ENCODE results near the gene PASD1.
"Not testable (repeated sequence)": the region's sequence is repeated elsewhere in the genome, so short reads cannot be mapped to it uniquely, and the experiment has no call there.

Gene PASD1

GRCh38 chrX:151563449-151563848, at the start of gene PASD1:
Gene PASD1, plus strand, starts transcription at chrX:151563675. Its CDS starts 37,879 bp downstream, at chrX:151601554.
- DNase-seq: no peak

DNA sequence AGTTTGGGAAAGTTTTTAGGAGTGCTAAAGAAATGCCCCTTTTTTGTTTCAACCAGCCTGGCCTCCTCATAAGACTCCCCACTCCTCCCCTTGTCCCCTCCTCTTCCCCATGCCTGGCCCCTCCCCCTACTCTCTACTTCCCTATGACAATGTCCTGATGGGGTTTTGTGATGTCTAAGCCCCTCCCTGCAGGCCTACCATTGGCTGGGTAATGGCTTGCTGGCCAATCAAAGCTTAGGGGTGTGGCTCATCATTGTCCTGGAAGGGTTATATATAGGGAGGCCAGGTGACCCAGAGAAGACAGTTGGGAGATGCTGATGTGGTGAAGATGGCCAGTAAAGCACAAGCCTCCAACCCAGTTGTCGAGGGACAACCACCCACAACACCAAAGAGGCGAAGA, 48.2 kb upstream of the PASD1 start:
- no peak for DNase-seq

- no peak for DNase-seq
Observed at GRCh38 chrX:151516538-151517187, 46.8 kb upstream of the PASD1 start.

DNA sequence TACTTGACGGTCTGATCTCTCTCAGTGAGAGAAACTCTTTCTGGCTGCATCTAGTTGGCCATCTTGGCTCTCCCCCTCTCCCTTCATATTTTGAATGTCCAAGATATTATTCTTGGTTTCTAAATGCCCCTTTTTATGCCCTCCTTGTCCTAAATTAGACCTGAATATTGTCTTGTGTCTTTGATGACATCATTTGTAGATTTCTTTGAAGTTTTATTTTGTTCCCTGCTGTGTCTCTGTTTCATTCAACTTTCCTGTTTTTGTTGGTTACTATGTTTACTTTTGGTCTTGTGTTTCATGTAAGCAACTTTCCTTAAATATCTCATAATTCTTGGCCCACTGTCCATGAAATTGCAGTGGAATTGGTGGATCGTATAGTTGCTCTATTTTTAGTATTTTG, 46.1 kb upstream of the PASD1 start:
- DNase-seq: no peak

GRCh38 chrX:151523351-151523750, 40.1 kb upstream of the PASD1 start:
- DNase-seq: no peak

DNA sequence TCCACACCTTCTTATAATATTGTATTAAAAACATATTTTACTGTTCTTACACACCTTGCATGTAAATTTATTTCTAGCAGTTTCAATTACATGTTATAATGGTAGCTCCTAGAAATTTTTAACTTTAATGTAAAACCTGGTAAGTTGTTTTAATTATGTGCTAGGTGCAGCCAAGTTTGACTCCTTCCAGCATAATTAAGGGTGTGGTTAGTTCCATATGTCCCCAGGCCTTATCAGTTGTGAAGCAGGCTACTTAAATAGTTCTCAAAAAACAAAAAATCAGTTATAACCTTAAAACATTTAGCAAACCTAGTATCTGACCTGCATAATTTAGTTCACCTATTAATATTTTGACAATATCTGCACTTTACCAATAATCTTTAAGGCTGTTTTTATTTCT, 26.9 kb upstream of the PASD1 start:
- DNase-seq: no peak

- DNase-seq: no peak
Observed at GRCh38 chrX:151537572-151537971, 25.9 kb upstream of the PASD1 start.

DNA sequence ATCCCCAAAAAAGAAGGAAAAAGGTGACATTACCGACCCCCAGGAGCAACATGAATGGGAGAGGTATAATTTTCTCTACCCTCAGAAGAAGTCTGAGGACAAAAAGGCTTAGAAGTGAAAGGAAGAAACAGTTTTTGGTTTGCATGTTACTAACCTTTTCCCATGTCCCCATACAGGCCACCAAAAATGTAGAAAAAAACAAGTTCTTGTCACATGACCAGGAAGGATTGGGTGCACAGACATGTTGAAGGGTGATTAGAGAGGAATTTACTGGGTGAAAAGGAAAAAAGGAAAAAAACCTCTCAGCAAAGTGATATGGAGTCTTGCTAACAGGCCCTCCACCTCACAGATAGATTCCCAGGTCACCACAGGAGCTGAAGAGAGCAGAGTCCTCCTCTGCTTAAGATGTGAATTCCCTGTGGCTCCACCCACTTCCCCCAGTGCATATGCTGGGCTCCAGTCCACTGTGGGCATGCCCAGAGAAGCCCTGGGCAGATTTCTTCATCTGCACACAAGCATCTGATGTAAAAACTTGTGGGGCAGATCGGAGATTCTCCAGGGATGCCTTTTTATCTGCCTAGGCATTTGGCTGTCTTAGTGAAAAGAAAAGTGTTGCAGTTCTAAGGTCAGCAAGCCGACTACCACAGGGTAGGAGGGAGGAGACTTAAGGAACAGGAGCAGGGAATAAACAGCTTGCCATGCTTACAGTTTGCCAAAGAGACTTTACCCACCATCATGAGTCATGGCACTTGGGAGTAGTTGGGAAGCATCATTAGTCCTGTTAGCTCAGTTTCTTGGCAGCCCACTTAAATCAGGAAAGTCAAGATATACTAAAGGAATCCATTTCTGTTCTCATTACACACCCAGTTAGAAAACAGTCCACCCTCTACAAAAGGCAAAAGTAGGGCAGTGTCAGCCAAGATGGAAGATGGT, 25.0 kb upstream of the PASD1 start:
- no peak for DNase-seq

GRCh38 chrX:151543706-151544105, 19.8 kb upstream of the PASD1 start:
- DNase-seq: no peak

DNA sequence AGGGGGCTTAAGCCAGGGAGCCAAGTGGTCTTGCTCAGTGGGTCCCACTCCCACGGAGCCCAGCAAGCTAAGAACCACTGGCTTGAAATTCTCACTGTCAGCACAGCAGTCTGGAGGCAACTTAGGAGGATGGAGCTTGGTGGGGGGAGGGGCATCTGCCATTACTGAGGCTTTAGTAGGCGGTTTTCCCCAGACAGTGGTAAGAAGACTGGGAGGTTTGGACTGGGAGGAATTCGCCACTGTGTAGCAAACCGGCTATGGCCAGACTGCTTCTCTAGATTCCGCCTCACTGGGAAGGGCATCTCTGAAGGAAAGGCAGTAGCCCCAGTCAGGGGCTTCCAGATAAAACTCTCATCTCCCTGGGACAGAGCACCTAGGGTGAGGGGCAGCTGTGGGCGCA, 17.2 kb upstream of the PASD1 start:
- DNase-seq: not testable (repeated sequence)

DNA sequence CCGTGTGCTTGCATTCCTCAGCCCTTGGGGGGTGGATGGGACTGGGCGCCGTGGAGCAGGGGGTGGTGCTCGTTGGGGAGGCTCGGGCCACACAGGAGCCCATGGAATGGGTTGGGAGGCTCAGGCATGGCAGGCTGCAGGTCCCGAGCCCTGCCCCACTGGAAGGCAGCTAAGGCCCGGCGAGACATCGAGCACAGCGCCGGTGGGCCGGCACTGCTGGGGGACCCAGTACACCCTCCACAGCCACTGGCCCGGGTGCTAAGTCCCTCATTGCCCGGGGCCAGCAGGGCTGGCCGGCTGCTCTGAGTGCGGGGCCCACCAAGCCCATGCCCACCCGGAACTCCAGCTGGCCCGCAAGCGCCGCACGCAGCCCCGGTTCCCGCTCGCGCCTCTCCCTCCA, 12.3 kb upstream of the PASD1 start:
- not testable (repeated sequence) for DNase-seq

DNA sequence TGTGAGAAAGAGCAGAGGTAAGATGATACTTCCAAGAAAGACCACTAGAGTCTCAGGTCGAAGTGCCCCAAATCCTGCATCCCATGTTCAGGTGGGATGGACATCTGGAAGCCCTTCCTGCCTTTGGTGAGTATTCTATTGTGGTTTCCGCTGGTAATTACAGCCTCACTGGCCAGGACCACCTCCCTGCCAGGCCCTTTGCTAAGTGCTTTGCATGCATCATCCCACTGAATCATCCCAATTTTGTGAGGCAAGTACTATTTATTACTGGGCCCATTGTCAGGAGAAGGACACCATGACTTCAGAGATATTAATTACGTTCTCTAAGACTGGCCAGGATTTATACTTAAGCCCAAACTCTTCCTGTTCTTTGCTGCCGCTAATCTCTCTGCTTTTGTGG, 10.7 kb upstream of the PASD1 start:
- no peak for DNase-seq

DNA sequence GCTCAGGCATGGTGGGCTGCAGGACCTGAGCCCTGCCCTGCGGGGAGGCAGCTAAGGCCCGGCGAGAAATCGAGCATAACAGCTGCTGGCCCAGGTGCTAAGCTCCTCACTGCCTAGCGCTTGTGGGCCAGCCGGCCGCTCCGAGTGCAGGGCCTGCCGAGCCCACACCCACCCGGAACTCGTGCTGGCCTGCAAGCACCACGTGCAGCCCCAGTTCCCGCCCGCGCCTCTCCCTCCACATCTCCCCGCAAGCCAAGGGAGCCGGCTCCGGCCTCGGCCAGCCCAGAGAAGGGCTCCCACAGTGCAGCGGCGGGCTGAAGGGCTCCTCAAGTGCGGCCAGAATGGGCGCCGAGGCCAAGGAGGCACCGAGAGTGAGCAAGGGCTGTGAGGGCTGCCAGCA, 8.2 kb upstream of the PASD1 start:
- DNase-seq: not testable (repeated sequence)

GRCh38 chrX:151562485-151562884, 990 bp upstream of the PASD1 start:
- DNase-seq: not testable (repeated sequence)

DNA sequence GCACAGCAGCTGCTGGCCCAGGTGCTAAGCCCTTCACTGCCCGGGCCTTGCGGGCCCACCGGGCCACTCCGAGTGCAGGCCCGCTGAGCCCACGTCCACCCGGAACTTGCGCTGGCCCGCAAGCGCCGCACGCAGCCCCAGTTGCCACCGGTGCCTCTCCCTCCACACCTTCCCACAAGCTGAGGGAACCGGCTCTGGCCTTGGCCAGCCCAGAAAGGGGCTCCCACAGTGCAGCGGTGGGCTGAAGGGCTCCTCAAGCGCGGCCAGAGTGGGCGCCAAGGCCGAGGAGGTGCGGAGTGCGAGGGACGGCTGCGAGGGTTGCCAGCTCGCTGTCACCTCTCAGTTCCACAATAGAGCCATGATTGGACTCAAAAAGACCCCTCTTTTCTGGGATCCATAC, 472 bp upstream of the PASD1 start:
- not testable (repeated sequence) for DNase-seq

DNA sequence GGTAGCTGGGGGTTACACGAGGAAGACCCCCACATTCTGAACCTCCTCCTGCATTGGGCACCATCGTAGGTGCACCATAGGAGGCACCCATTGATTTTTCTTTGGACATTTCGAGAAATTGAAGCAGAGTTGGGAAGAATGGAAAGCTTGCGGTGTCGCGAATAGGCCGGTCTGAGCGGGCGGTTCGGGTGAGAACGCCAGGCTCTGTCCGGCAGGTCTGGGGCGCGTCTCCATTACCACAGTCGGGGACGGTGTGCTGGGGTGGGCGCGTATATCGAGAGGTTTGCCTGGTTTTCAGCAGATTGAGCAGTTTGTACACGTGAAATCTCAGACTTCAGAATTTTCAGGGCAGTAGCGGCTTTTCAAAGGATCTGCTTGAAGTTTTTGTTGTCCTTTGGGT, 560 bp downstream of the PASD1 start:
- DNase-seq: no peak

DNA sequence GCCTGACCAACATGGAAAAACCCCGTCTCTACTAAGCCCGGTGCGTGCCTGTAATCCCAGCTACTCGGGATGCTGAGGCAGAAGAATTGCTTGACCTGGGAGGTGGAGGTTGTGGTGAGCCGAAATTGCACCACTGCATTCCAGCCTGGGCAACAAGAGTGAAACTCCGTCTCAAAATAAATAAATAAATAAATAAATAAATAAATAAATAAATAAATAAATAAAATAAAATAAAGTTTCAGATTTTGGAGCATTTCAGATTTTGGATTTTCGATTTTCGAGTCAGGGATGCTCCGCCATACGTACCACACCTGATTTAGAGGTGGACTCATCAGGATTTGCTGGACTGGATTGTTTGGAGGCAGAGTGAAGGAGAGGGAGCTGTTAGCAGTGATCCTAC, 3.4 kb downstream of the PASD1 start:
- DNase-seq: not testable (repeated sequence)

DNA sequence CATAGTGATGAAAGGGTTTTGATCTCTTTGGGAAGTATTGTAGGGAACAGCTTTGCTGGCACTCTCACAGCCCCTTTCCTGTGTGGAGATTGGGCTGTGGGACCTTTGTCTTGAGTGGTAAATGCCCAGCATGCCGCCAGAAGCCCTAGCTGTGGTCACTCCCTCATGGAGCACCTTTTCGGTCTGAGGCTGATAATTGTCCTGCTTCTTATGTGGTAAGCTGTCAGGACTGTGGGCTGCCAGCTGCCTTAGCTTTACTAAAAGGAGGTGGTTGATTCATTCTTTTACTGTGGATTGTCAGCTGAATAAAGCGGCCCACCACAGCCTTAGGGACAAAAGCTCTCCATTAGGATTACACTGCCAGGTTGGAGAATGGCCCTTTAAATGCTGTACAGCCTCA, 7.1 kb downstream of the PASD1 start:
- no peak for DNase-seq

DNA sequence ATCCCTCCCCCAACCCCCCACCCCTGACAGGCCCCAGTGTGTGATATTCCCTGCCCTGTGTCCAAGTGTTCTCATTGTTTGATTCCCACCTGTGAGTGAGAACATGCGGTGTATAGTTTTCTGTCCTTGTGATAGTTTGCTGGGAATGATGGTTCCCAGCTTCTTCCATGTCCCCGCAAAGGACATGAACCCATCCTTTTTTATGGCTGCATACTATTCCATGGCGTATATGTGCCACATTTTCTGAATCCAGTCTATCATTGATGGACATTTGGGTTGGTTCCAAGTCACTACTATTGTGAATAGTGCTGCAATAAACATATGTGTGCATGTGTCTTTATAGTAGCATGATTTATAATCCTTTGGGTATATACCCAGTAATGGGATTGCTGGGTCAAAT, 29.9 kb downstream of the PASD1 start:
- DNase-seq: not testable (repeated sequence)

- no peak for DNase-seq
Observed at GRCh38 chrX:151596282-151596681, 32.8 kb downstream of the PASD1 start.

- no peak for DNase-seq
Observed at GRCh38 chrX:151604931-151605330, 41.5 kb downstream of the PASD1 start.

DNA sequence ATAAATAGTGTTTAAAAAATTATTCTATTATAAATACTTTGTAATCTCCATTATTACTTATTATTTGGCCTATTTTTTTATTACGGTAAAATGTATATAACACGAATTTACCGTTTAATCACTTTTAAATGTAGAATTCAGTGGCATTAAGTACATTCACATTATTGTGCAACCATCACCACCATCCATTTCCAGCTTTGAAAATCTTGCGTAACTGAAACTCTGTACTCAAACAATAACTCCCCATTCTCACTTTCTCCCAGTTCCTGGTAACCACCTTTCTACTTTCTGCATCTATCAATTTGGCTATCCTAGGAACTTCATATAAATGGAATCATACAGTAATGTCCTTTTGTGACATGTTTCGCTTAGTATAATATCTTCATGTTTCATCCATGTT, 45.7 kb downstream of the PASD1 start:
- DNase-seq: no peak

DNA sequence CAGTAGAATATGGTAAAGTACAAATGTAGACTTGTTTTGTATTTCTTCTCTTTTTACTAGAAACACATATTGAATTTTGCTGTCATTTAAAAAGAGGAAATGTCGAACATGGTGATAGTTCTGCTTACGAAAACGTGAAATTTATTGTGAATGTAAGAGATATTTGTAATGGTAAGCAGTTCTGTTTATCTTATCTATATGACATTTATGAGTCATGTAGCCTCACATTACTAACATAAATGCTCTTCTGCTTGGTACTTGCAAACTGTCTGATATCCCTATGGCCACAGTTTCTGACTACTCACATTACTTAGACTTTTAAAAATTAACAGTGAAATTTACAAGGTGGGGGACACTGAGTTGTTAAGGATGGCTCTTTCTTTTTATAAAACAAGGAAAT, 57.9 kb downstream of the PASD1 start:
- no peak for DNase-seq

GRCh38 chrX:151624677-151625076, 61.2 kb downstream of the PASD1 start:
- DNase-seq: no peak
